ENCODE data around the gene MTIF2.

Gene MTIF2

DNA sequence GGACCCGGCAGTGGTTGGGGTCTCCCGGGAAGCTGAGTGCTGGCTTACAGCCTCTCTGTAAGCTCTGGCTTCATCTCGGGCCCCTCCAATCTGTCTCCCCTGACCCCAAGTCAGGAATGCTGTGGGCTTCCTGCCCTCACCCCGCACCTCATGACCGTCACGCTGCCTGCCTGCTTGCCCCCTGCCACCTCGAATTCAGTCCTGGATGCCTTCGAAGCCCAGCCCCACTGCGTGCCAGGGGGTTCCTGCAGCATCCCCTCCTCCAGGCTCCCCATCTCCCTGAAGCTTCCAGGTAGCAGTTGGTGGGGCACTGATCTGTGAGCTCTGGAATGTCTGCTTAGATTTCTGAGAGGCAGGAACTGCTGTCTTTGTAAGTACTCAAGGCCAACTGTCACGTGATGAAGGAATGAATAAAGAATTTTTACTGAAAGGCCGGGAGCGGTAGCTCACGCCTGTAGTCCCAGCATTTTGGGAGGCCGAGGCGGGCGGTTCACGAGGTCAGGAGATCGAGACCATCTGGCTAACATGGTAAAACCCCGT lies 43.5 kb downstream of the MTIF2 start:
- DNase-seq (ENCODE audit: low spot score): no peak
- TF ChIP-seq CTCF (conservative IDR thresholded peaks at IDR 0.05; ENCODE audit: low read depth): no peak
- ChIA-PET CTCF (no interaction called here), POLR2A (ENCODE audit: low non-redundant PET) (no interaction called here)
- H3K27ac ChIP-seq: peak overlapping the region; percentile 69

DNA sequence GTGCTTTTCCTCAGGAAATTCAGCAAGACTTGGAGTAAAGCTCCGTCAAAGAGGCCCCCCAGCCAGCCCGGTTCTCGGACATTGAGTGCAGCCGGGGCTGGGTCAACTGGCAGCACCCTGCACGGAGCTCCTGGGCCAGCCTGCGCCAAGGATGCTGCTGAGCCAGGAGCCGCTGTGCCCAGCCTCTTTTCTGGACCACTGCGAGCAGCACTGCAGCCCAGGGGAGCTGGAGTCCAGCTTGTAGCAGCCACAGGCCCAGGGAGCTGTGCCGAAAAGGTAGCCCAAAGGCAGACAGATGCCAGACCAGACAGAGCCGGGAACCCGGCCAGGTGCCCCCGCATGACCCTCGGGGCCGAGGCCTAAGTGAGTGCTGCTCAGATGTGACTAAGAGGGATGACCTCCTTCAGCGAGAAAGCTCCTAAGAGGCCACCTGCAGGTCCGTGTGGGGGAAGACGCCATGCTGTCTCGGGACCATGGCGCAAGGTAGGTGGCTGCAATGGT lies 44.2 kb downstream of the MTIF2 start:
- no peak for DNase-seq (ENCODE audit: low spot score)
- peak overlapping the region; percentile 69 for H3K27ac ChIP-seq
- no peak for TF ChIP-seq CTCF (conservative IDR thresholded peaks at IDR 0.05; ENCODE audit: low read depth)
- POLR2A ChIA-PET (ENCODE audit: low non-redundant PET): interaction anchor here (0.6 kb wide), 1 partner anchor 216 kb away, joined by 3 read pairs; no protein-coding TSS in a partner anchor
- CTCF ChIA-PET: no interaction called here

- H3K27ac ChIP-seq: peak overlapping the region; percentile 69
- POLR2A ChIA-PET (ENCODE audit: low non-redundant PET): interaction anchor here (0.6 to 0.7 kb wide), 4 partner anchors 9 to 217 kb away, joined by 3 to 10 read pairs (median 4); partner anchors contain the start of gene RPS27A
- TF ChIP-seq CTCF (conservative IDR thresholded peaks at IDR 0.05; ENCODE audit: low read depth): no peak
- CTCF ChIA-PET: no interaction called here
- no peak for DNase-seq (ENCODE audit: low spot score)
Measured at GRCh38 chr2:55223958-55224760, 44.9 kb downstream of the MTIF2 start.

- no peak for TF ChIP-seq CTCF (conservative IDR thresholded peaks at IDR 0.05; ENCODE audit: low read depth)
- ChIA-PET CTCF (interaction anchor here (1.0 kb wide), 1 partner anchor 8 kb away, joined by 3 read pairs; no protein-coding TSS in a partner anchor), POLR2A (ENCODE audit: low non-redundant PET) (no interaction called here)
- H3K27ac ChIP-seq: no peak overlapping the region
- no peak for DNase-seq (ENCODE audit: low spot score)
Measured at GRCh38 chr2:55213822-55214221, 55.2 kb downstream of the MTIF2 start.

GRCh38 chr2:55204950-55205349 lies 64.1 kb downstream of the MTIF2 start:
- DNase-seq (ENCODE audit: low spot score): no peak
- CTCF ChIA-PET: no interaction called here
- TF ChIP-seq CTCF (conservative IDR thresholded peaks at IDR 0.05; ENCODE audit: low read depth): no peak
- POLR2A ChIA-PET (ENCODE audit: low non-redundant PET): no interaction called here
- no peak overlapping the region for H3K27ac ChIP-seq

DNA sequence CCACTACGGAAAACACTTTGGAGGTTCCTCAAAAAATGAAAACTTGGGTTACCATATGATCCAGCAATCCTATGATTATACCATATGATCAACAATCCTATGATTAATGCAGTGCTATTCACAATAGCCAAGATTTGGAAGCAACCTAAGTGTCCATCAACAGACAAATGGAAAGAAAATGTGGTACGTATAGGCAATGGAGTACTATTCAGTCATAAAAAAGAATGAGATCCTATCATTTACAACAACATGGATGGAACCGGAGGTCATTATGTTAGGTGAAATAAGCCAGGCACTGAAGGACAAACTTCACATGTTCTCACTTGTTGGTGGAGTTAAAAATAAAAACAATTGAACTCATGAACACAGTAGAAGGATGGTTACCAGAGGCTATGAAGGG lies 64.5 kb downstream of the MTIF2 start:
- no peak for DNase-seq (ENCODE audit: low spot score)
- TF ChIP-seq CTCF (conservative IDR thresholded peaks at IDR 0.05; ENCODE audit: low read depth): no peak
- no peak overlapping the region for H3K27ac ChIP-seq
- ChIA-PET POLR2A (ENCODE audit: low non-redundant PET) (no interaction called here), CTCF (no interaction called here)

Measured in RWPE1 (cell line).